Neuronal stem cell (in vitro differentiated cells): ENCODE measurements around the gene AEN.

Source experiments
- DNase-seq: peaks from one replicate; pipeline ENCODE4 v3.0.0-alpha.2; 2013; ENCODE audit warnings: low spot score
- H2AFZ ChIP-seq: one replicate; pipeline ENCODE4 v1.6.1; 2013; ENCODE audit warnings: mild to moderate bottlenecking, low read length, inconsistent platforms
- H2AK5ac ChIP-seq: 2 replicates; pipeline ENCODE4 v1.6.1; 2013; ENCODE audit warnings: low read depth, mild to moderate bottlenecking, inconsistent platforms, low read length, moderate library complexity, mixed read lengths
- H2BK120ac ChIP-seq: 2 replicates; pipeline ENCODE4 v1.6.1; 2013; ENCODE audit warnings: low read depth, mild to moderate bottlenecking, inconsistent platforms, low read length, moderate library complexity, mixed read lengths
- H2BK12ac ChIP-seq: one replicate; pipeline ENCODE4 v1.6.1; 2013; ENCODE audit warnings: low read length, inconsistent platforms
- H2BK15ac ChIP-seq: 2 replicates; pipeline ENCODE4 v1.6.1; 2013; ENCODE audit warnings: mild to moderate bottlenecking, low read length, inconsistent platforms, mixed read lengths
- H2BK5ac ChIP-seq: one replicate; pipeline ENCODE4 v1.6.1; 2013; ENCODE audit warnings: inconsistent platforms, mild to moderate bottlenecking, low read length, moderate library complexity
- H3K14ac ChIP-seq: one replicate; pipeline ENCODE4 v1.6.1; 2013; ENCODE audit warnings: low read length, inconsistent platforms
- H3K18ac ChIP-seq: 2 replicates; pipeline ENCODE4 v1.6.1; 2013; ENCODE audit warnings: low read length, inconsistent platforms
- H3K23ac ChIP-seq: 2 replicates; pipeline ENCODE4 v1.6.1; 2013; ENCODE audit warnings: low read depth, mild to moderate bottlenecking, mixed read lengths, low read length, inconsistent platforms; ENCODE audit not compliant: poor library complexity
- H3K27ac ChIP-seq: replicated peaks from 3 replicates; pipeline ENCODE4 v1.5.1; 2013; ENCODE audit warnings: low read length, inconsistent platforms
- H3K27me3 ChIP-seq, 3 experiments: 2 replicates each; pipeline ENCODE4 v1.6.1; 2013; ENCODE audit warnings: low read length in 3 of 3, mild to moderate bottlenecking in 2 of 3, inconsistent platforms in 1 of 3, low read depth in 1 of 3, mixed read lengths in 1 of 3, moderate library complexity in 1 of 3; ENCODE audit not compliant: control insufficient read depth in 3 of 3, insufficient read depth in 3 of 3
- H3K36me3 ChIP-seq, 2 donors: replicated peaks in 1 of 2; 2 replicates each; pipeline ENCODE4 v1.6.1; 2013; ENCODE audit warnings: low read length in 2 of 2; ENCODE audit not compliant: control insufficient read depth in 2 of 2, insufficient read depth in 2 of 2
- H3K4ac ChIP-seq: 2 replicates; pipeline ENCODE4 v1.6.1; 2013; ENCODE audit warnings: inconsistent platforms, mild to moderate bottlenecking, low read length, moderate library complexity
- H3K4me1 ChIP-seq, 2 donors: 1 replicate in 1 of 2; 2 replicates in 1 of 2; pipeline ENCODE4 v1.6.1; 2013; ENCODE audit warnings: low read length in 2 of 2, low read depth in 1 of 2; ENCODE audit not compliant: control insufficient read depth in 2 of 2, insufficient read depth in 1 of 2
- H3K4me2 ChIP-seq: one replicate; pipeline ENCODE4 v1.6.1; 2013; ENCODE audit warnings: mild to moderate bottlenecking, low read length, inconsistent platforms; ENCODE audit not compliant: insufficient read depth, poor library complexity, severe bottlenecking
- H3K4me3 ChIP-seq, 2 donors: 2 replicates each; pipeline ENCODE4 v1.5.1; 2013; ENCODE audit warnings: low read length in 2 of 2, mild to moderate bottlenecking in 2 of 2, inconsistent platforms in 1 of 2, moderate library complexity in 1 of 2
- H3K79me1 ChIP-seq: one replicate; pipeline ENCODE4 v1.6.1; 2013; ENCODE audit warnings: low read depth, mild to moderate bottlenecking, inconsistent platforms, low read length, moderate library complexity
- H3K9ac ChIP-seq: one replicate; pipeline ENCODE4 v1.6.1; 2013; ENCODE audit warnings: mild to moderate bottlenecking, low read depth, low read length, inconsistent platforms; ENCODE audit not compliant: poor library complexity
- H3K9me3 ChIP-seq, 2 donors: replicated peaks in 1 of 2; 2 replicates each; pipeline versions ENCODE3 to v1.6.1; 2013; ENCODE audit warnings: low read length in 2 of 2, mild to moderate bottlenecking in 2 of 2, inconsistent platforms in 1 of 2, low read depth in 1 of 2, mixed read lengths in 1 of 2, moderate library complexity in 1 of 2; ENCODE audit not compliant: control insufficient read depth in 2 of 2, insufficient read depth in 1 of 2
- H4K8ac ChIP-seq: one replicate; pipeline ENCODE4 v1.6.1; 2013; ENCODE audit warnings: low read depth, mild to moderate bottlenecking, inconsistent platforms, low read length, moderate library complexity
- H4K91ac ChIP-seq: one replicate; pipeline ENCODE4 v1.6.1; 2013; ENCODE audit warnings: low read length, low read depth, mild to moderate bottlenecking, inconsistent platforms; ENCODE audit not compliant: poor library complexity
- WGBS, 2 donors: extraction: QIAGEN DNeasy Blood & Tissue Kit; methylation state at CpG; one replicate each; pipeline ENCODE4 v1.1.7; 2013; ENCODE audit warnings: missing lambda C conversion rate in 2 of 2, mixed read lengths in 1 of 2; ENCODE audit not compliant: insufficient read length in 2 of 2, insufficient replicate concordance in 1 of 2; ENCODE audit errors: extremely low coverage in 2 of 2; 5-methylcytosine and 5-hydroxymethylcytosine counted together

Gene AEN

GRCh38 chr15:88637436-88637835 is 16.3 kb downstream of the AEN start:
- H3K4me1 ChIP-seq = peaks cover 0 to 14% of the 10 kb centered on the region in 2 donors
- no peak overlapping the region for H2AK5ac ChIP-seq
- H2BK120ac ChIP-seq = no peak overlapping the region
- no peak overlapping the region for H2AFZ ChIP-seq
- H3K4ac ChIP-seq = no peak overlapping the region
- no peak overlapping the region for H2BK5ac ChIP-seq
- no peak for DNase-seq
- no peak overlapping the region for H2BK15ac ChIP-seq
- H3K18ac ChIP-seq = no peak overlapping the region
- H3K36me3 ChIP-seq = peaks cover 6 to 35% of the 10 kb centered on the region in 2 donors
- H3K9ac ChIP-seq = no peak overlapping the region
- H4K8ac ChIP-seq = no peak overlapping the region
- H3K23ac ChIP-seq = no peak overlapping the region
- no peak overlapping the region for H3K14ac ChIP-seq
- H3K27ac ChIP-seq = no peak overlapping the region
- H3K4me2 ChIP-seq = no peak overlapping the region
- no CpG with 5 or more reads among the region's 7 CpGs for WGBS, 2 donors
- no peaks in the 10 kb centered on the region for H3K27me3 ChIP-seq
- H2BK12ac ChIP-seq = no peak overlapping the region
- H4K91ac ChIP-seq = no peak overlapping the region
- no peaks in the 10 kb centered on the region for H3K9me3 ChIP-seq
- H3K79me1 ChIP-seq = no peaks in the 10 kb centered on the region
- H3K4me3 ChIP-seq = no peak overlapping the region

GRCh38 chr15:88637841-88638625 is 16.9 kb downstream of the AEN start:
- Histone ChIP-seq H3K18ac (peak overlapping the region; percentile 16), H3K9me3 (no peaks in the 10 kb centered on the region), H4K8ac (no peak overlapping the region), H3K4ac (no peak overlapping the region), H3K9ac (no peak overlapping the region), H3K79me1 (no peaks in the 10 kb centered on the region), H3K27me3 (no peaks in the 10 kb centered on the region), H3K14ac (no peak overlapping the region), H2AFZ (peak overlapping the region; percentile 82), H2AK5ac (no peak overlapping the region), H3K4me2 (no peak overlapping the region), H2BK120ac (no peak overlapping the region), H2BK12ac (no peak overlapping the region), H3K36me3 (peaks cover 6 to 30% of the 10 kb centered on the region in 2 donors), H2BK15ac (no peak overlapping the region), H2BK5ac (no peak overlapping the region), H3K4me3 (no peak overlapping the region), H3K23ac (no peak overlapping the region), H4K91ac (no peak overlapping the region), H3K27ac (peak overlapping the region; percentile 0), H3K4me1 (peaks cover 0 to 14% of the 10 kb centered on the region in 2 donors)
- WGBS, 2 donors = no CpG with 5 or more reads among the region's 7 CpGs
- no peak for DNase-seq

GRCh38 chr15:88638626-88639372 is 17.7 kb downstream of the AEN start, which contains the start of gene ISG20:
Gene ISG20 (plus strand): TSS chr15:88639016. CDS start chr15:88639367, 351 bp downstream.
- Histone ChIP-seq H3K4me2 (no peak within 1 kb of the TSS), H3K23ac (peak within 1 kb of the TSS; percentile 75), H2BK5ac (no peak within 1 kb of the TSS), H3K9ac (peak within 1 kb of the TSS; percentile 24), H3K4me3 (no peak within 1 kb of the TSS), H2BK120ac (peak within 1 kb of the TSS; percentile 78), H4K91ac (no peak within 1 kb of the TSS), H3K9me3 (no peaks in the 10 kb centered on the region), H4K8ac (peak within 1 kb of the TSS; percentile 92), H3K18ac (peak within 1 kb of the TSS; percentile 91), H3K27me3 (no peaks in the 10 kb centered on the region), H3K4ac (no peak within 1 kb of the TSS), H2BK12ac (no peak within 1 kb of the TSS), H3K36me3 (peaks cover 6 to 23% of the 10 kb centered on the region in 2 donors), H3K79me1 (no peaks in the 10 kb centered on the region), H2AK5ac (peak within 1 kb of the TSS; percentile 82), H3K14ac (peak within 1 kb of the TSS; percentile 67), H3K27ac (peak within 1 kb of the TSS; percentile 0), H2BK15ac (peak within 1 kb of the TSS; percentile 15), H2AFZ (peak within 1 kb of the TSS; percentile 82), H3K4me1 (peaks cover 0 to 14% of the 10 kb centered on the region in 2 donors)
- WGBS, 2 donors = no CpG with 5 or more reads among the region's 27 CpGs
- peak; percentile 49 for DNase-seq

GRCh38 chr15:88641959-88642452 is 20.9 kb downstream of the AEN start:
- Histone ChIP-seq H4K8ac (no peak overlapping the region), H3K79me1 (no peaks in the 10 kb centered on the region), H3K9me3 (no peaks in the 10 kb centered on the region), H3K4me1 (peaks cover 0 to 14% of the 10 kb centered on the region in 2 donors), H3K18ac (no peak overlapping the region), H3K4me3 (no peak overlapping the region), H2BK120ac (no peak overlapping the region), H2BK5ac (no peak overlapping the region), H3K27ac (no peak overlapping the region), H2AFZ (no peak overlapping the region), H3K9ac (no peak overlapping the region), H3K36me3 (no peaks in the 10 kb centered on the region), H3K4ac (no peak overlapping the region), H3K23ac (no peak overlapping the region), H3K4me2 (no peak overlapping the region), H4K91ac (no peak overlapping the region), H2BK15ac (no peak overlapping the region), H3K27me3 (no peaks in the 10 kb centered on the region), H3K14ac (no peak overlapping the region), H2BK12ac (no peak overlapping the region), H2AK5ac (no peak overlapping the region)
- no CpG with 5 or more reads among the region's 12 CpGs for WGBS, 2 donors
- no peak for DNase-seq
